ENCODE measurements around the gene RHOV.

RHOV gene

DNA sequence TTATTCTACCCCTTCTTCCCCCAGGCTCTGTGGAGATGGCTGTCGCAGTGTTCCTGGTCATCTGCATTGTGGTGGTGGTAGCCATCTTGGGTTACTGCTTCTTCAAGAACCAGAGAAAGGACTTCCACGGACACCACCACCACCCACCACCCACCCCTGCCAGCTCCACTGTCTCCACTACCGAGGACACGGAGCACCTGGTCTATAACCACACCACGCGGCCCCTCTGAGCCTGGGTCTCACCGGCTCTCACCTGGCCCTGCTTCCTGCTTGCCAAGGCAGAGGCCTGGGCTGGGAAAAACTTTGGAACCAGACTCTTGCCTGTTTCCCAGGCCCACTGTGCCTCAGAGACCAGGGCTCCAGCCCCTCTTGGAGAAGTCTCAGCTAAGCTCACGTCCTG, 17.3 kb downstream of the RHOV start:
- Histone ChIP-seq H2AFZ (ENCODE audit: insufficient read depth, low read length, poor library complexity) (no peak overlapping the region), H3K23ac (ENCODE audit: low read length) (no peak overlapping the region), H2BK5ac (ENCODE audit: low read depth, low read length, poor library complexity) (peak overlapping the region; percentile 65), H3K36me3 (ENCODE audit: control insufficient read depth in 1 of 2, insufficient read depth in 2 of 2, low read length in 2 of 2) (peaks cover 50 to 54% of the 10 kb centered on the region in 2 experiments), H3K9me3 (ENCODE audit: insufficient read depth, low read depth, low read length) (no peaks in the 10 kb centered on the region), H3K79me2 (ENCODE audit: control insufficient read depth, insufficient read depth, low read length, poor library complexity) (no peaks in the 10 kb centered on the region), H3K9ac (ENCODE audit: low read length) (no peak overlapping the region), H2AK5ac (ENCODE audit: low read length) (peak overlapping the region; percentile 39), H3K79me1 (ENCODE audit: low read length) (peaks cover 7% of the 10 kb centered on the region), H3K18ac (ENCODE audit: low read length) (peak overlapping the region; percentile 39), H3K4me3 (ENCODE audit: low read depth, low read length) (no peak overlapping the region), H3K27me3 (ENCODE audit: insufficient read depth, low read length) (no peaks in the 10 kb centered on the region), H2BK12ac (ENCODE audit: low read length) (peak overlapping the region; percentile 42), H4K12ac (ENCODE audit: low read depth, low read length) (peak overlapping the region; percentile 45), H4K8ac (ENCODE audit: low read depth, low read length) (peak overlapping the region; percentile 72), H3K14ac (ENCODE audit: low read length) (peak overlapping the region; percentile 56), H3K4ac (ENCODE audit: low read depth, low read length) (peak overlapping the region; percentile 21), H3K27ac (ENCODE audit: low read depth, low read length) (peak overlapping the region; percentile 82), H2BK120ac (ENCODE audit: insufficient read depth, low read length, poor library complexity) (peak overlapping the region; percentile 59), H3K4me1 (ENCODE audit: control insufficient read depth in 1 of 2, insufficient read depth in 2 of 2, low read length in 2 of 2) (peaks cover 12 to 13% of the 10 kb centered on the region in 2 experiments), H4K91ac (ENCODE audit: low read depth, low read length) (peak overlapping the region; percentile 77), H3K4me2 (ENCODE audit: low read length) (no peak overlapping the region)
- DNase-seq = no peak
- no CpG with 5 or more reads among the region's 8 CpGs for WGBS (ENCODE audit: extremely low coverage, insufficient coverage, insufficient read length)

DNA sequence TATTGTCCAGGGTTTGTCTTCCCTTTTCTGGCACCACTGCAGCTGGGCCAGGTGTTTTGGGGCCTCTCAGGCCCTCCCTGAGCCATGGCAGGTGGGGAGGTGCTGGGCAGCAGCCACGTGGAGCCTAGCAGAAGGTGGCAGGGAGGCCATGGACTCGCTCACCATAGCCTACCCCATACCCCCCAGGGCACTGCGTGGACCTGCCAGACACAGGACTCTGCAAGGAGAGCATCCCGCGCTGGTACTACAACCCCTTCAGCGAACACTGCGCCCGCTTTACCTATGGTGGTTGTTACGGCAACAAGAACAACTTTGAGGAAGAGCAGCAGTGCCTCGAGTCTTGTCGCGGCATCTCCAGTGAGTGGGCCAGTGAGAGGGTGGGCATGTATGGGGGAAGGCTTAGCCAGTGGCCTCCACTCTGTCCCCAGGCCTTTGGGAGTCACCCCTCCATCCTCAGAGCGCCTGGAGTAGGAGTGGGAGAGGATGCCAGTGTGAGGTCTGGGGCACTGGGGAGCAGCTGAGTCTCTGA, 18.3 kb downstream of the RHOV start:
- Histone ChIP-seq H3K4ac (ENCODE audit: low read depth, low read length) (no peak overlapping the region), H2AK5ac (ENCODE audit: low read length) (no peak overlapping the region), H3K4me1 (ENCODE audit: control insufficient read depth in 1 of 2, insufficient read depth in 2 of 2, low read length in 2 of 2) (peaks cover 12 to 13% of the 10 kb centered on the region in 2 experiments), H3K36me3 (ENCODE audit: control insufficient read depth in 1 of 2, insufficient read depth in 2 of 2, low read length in 2 of 2) (peaks cover 51 to 61% of the 10 kb centered on the region in 2 experiments), H3K4me3 (ENCODE audit: low read depth, low read length) (no peak overlapping the region), H3K9ac (ENCODE audit: low read length) (no peak overlapping the region), H3K79me2 (ENCODE audit: control insufficient read depth, insufficient read depth, low read length, poor library complexity) (no peaks in the 10 kb centered on the region), H4K8ac (ENCODE audit: low read depth, low read length) (no peak overlapping the region), H4K12ac (ENCODE audit: low read depth, low read length) (no peak overlapping the region), H4K91ac (ENCODE audit: low read depth, low read length) (no peak overlapping the region), H2BK12ac (ENCODE audit: low read length) (no peak overlapping the region), H3K4me2 (ENCODE audit: low read length) (no peak overlapping the region), H2AFZ (ENCODE audit: insufficient read depth, low read length, poor library complexity) (no peak overlapping the region), H3K79me1 (ENCODE audit: low read length) (peaks cover 7% of the 10 kb centered on the region), H2BK5ac (ENCODE audit: low read depth, low read length, poor library complexity) (no peak overlapping the region), H3K27me3 (ENCODE audit: insufficient read depth, low read length) (no peaks in the 10 kb centered on the region), H3K27ac (ENCODE audit: low read depth, low read length) (no peak overlapping the region), H3K9me3 (ENCODE audit: insufficient read depth, low read depth, low read length) (no peaks in the 10 kb centered on the region), H3K23ac (ENCODE audit: low read length) (no peak overlapping the region), H3K14ac (ENCODE audit: low read length) (no peak overlapping the region), H2BK120ac (ENCODE audit: insufficient read depth, low read length, poor library complexity) (no peak overlapping the region), H3K18ac (ENCODE audit: low read length) (no peak overlapping the region)
- WGBS (ENCODE audit: extremely low coverage, insufficient coverage, insufficient read length) = no CpG with 5 or more reads among the region's 13 CpGs
- DNase-seq = no peak

GRCh38 chr15:40854161-40854560, 19.9 kb downstream of the RHOV start:
- Histone ChIP-seq H3K4me1 (ENCODE audit: control insufficient read depth in 1 of 2, insufficient read depth in 2 of 2, low read length in 2 of 2) (peaks cover 12 to 13% of the 10 kb centered on the region in 2 experiments), H2BK5ac (ENCODE audit: low read depth, low read length, poor library complexity) (no peak overlapping the region), H3K79me2 (ENCODE audit: control insufficient read depth, insufficient read depth, low read length, poor library complexity) (no peaks in the 10 kb centered on the region), H3K27ac (ENCODE audit: low read depth, low read length) (no peak overlapping the region), H4K12ac (ENCODE audit: low read depth, low read length) (no peak overlapping the region), H3K4ac (ENCODE audit: low read depth, low read length) (no peak overlapping the region), H4K91ac (ENCODE audit: low read depth, low read length) (no peak overlapping the region), H2BK120ac (ENCODE audit: insufficient read depth, low read length, poor library complexity) (no peak overlapping the region), H3K79me1 (ENCODE audit: low read length) (peaks cover 7% of the 10 kb centered on the region), H3K4me2 (ENCODE audit: low read length) (no peak overlapping the region), H3K14ac (ENCODE audit: low read length) (no peak overlapping the region), H3K23ac (ENCODE audit: low read length) (no peak overlapping the region), H2AK5ac (ENCODE audit: low read length) (no peak overlapping the region), H3K9me3 (ENCODE audit: insufficient read depth, low read depth, low read length) (no peaks in the 10 kb centered on the region), H3K27me3 (ENCODE audit: insufficient read depth, low read length) (no peaks in the 10 kb centered on the region), H3K18ac (ENCODE audit: low read length) (no peak overlapping the region), H3K4me3 (ENCODE audit: low read depth, low read length) (no peak overlapping the region), H3K9ac (ENCODE audit: low read length) (no peak overlapping the region), H2BK12ac (ENCODE audit: low read length) (no peak overlapping the region), H2AFZ (ENCODE audit: insufficient read depth, low read length, poor library complexity) (no peak overlapping the region), H3K36me3 (ENCODE audit: control insufficient read depth in 1 of 2, insufficient read depth in 2 of 2, low read length in 2 of 2) (peaks cover 61 to 69% of the 10 kb centered on the region in 2 experiments), H4K8ac (ENCODE audit: low read depth, low read length) (no peak overlapping the region)
- WGBS (ENCODE audit: extremely low coverage, insufficient coverage, insufficient read length) = no CpG with 5 or more reads among the region's 10 CpGs
- no peak for DNase-seq

GRCh38 chr15:40853241-40853890, 20.7 kb downstream of the RHOV start:
- Histone ChIP-seq H3K79me2 (ENCODE audit: control insufficient read depth, insufficient read depth, low read length, poor library complexity) (no peaks in the 10 kb centered on the region), H3K9me3 (ENCODE audit: insufficient read depth, low read depth, low read length) (no peaks in the 10 kb centered on the region), H3K27ac (ENCODE audit: low read depth, low read length) (no peak overlapping the region)

More at GRCh38 chr15:40853241-40853890, 20.7 kb downstream of the RHOV start:
- peaks cover 56 to 64% of the 10 kb centered on the region in 2 experiments for H3K36me3 ChIP-seq (ENCODE audit: control insufficient read depth in 1 of 2, insufficient read depth in 2 of 2, low read length in 2 of 2)
- DNase-seq = no peak
- no peak overlapping the region for H3K9ac ChIP-seq (ENCODE audit: low read length)
- H2BK12ac ChIP-seq (ENCODE audit: low read length) = no peak overlapping the region
- peak overlapping the region; percentile 19 for H3K18ac ChIP-seq (ENCODE audit: low read length)
- no peak overlapping the region for H3K4me2 ChIP-seq (ENCODE audit: low read length)
- no peak overlapping the region for H2BK5ac ChIP-seq (ENCODE audit: low read depth, low read length, poor library complexity)
- H3K4ac ChIP-seq (ENCODE audit: low read depth, low read length) = no peak overlapping the region
- no peak overlapping the region for H2BK120ac ChIP-seq (ENCODE audit: insufficient read depth, low read length, poor library complexity)
- H2AK5ac ChIP-seq (ENCODE audit: low read length) = no peak overlapping the region
- no CpG with 5 or more reads among the region's 16 CpGs for WGBS (ENCODE audit: extremely low coverage, insufficient coverage, insufficient read length)
- no peak overlapping the region for H3K23ac ChIP-seq (ENCODE audit: low read length)
- H2AFZ ChIP-seq (ENCODE audit: insufficient read depth, low read length, poor library complexity) = no peak overlapping the region
- no peak overlapping the region for H4K8ac ChIP-seq (ENCODE audit: low read depth, low read length)
- no peak overlapping the region for H3K14ac ChIP-seq (ENCODE audit: low read length)
- no peaks in the 10 kb centered on the region for H3K27me3 ChIP-seq (ENCODE audit: insufficient read depth, low read length)
- no peak overlapping the region for H4K91ac ChIP-seq (ENCODE audit: low read depth, low read length)
- H3K79me1 ChIP-seq (ENCODE audit: low read length) = peaks cover 7% of the 10 kb centered on the region
- no peak overlapping the region for H3K4me3 ChIP-seq (ENCODE audit: low read depth, low read length)
- no peak overlapping the region for H4K12ac ChIP-seq (ENCODE audit: low read depth, low read length)
- H3K4me1 ChIP-seq (ENCODE audit: control insufficient read depth in 1 of 2, insufficient read depth in 2 of 2, low read length in 2 of 2) = peaks cover 12 to 13% of the 10 kb centered on the region in 2 experiments
